ENCODE measurements around the gene MYO9B. TPM values are rescaled to one million over a fixed set of nuclear protein-coding genes. Genes with fewer than 3 reads are reported as not detected.

MYO9B gene
- total and polyA plus RNA-seq, 11 donors, result 24.2 to 89.4 (median 31.3) TPM

DNA sequence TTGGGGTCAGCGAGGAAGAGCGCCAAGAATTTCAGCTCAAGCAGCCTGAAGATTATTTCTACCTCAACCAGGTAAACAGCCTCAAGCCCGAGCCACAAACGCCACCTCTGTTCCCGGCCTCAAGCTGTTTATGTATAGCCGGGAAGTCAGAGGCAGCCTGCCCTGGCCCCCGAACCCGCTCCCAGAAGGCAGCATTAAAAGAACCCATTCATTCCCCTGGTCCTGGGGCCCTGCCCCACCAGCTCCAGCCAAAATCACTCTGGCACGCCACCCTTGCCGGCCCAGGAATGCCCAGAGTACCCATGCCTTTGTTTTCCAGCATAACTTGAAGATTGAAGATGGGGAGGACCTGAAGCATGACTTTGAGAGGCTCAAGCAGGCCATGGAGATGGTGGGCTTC is 78.4 kb downstream of the MYO9B start:
- no peak overlapping the region for H3K27ac ChIP-seq
- ATAC-seq, result no peak
- no peaks in the 10 kb centered on the region for H3K9me3 ChIP-seq
- no peaks in the 10 kb centered on the region for H3K27me3 ChIP-seq
- TF ChIP-seq, protein P1, sequence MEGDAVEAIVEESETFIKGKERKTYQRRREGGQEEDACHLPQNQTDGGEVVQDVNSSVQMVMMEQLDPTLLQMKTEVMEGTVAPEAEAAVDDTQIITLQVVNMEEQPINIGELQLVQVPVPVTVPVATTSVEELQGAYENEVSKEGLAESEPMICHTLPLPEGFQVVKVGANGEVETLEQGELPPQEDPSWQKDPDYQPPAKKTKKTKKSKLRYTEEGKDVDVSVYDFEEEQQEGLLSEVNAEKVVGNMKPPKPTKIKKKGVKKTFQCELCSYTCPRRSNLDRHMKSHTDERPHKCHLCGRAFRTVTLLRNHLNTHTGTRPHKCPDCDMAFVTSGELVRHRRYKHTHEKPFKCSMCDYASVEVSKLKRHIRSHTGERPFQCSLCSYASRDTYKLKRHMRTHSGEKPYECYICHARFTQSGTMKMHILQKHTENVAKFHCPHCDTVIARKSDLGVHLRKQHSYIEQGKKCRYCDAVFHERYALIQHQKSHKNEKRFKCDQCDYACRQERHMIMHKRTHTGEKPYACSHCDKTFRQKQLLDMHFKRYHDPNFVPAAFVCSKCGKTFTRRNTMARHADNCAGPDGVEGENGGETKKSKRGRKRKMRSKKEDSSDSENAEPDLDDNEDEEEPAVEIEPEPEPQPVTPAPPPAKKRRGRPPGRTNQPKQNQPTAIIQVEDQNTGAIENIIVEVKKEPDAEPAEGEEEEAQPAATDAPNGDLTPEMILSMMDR (IDR thresholded peaks at IDR 0.05), result no peak
- TF ChIP-seq POLR2A (IDR thresholded peaks at IDR 0.05), result no peak
- H3K4me3 ChIP-seq, result no peak overlapping the region
- intact Hi-C loops (cut with DNase I), result loop anchor here in 1 of 10 donors (10.0 kb wide), 1 partner anchor 51 kb away; no protein-coding TSS in a partner anchor
- DNase-seq, result no peak
- 90 to 98% (median 96%) methylated on average over 10 of the region's 10 CpGs for WGBS, 4 donors
- H3K4me1 ChIP-seq, result peaks cover 0 to 11% (median 3%) of the 10 kb centered on the region in 12 donors
- peaks cover 0 to 98% (median 71%) of the 10 kb centered on the region in 9 donors for H3K36me3 ChIP-seq

DNA sequence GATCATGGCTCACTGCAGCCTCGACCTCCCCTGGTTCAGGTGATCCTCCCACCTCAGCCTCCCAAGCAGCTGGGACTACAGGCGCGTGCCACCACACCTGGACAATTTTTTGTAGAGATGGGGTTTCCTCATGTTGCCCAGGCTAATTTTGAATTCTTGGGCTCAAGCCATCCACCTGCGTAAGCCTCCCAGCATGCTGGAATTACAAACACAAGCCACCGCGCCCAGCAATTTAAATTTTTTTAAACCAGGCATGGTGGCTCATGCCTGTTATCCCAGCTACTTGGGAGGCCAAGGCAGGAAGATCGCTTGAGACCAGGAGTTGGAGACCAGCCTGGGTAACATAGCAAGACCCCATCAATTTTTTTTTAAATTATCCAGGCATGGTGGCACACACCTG is 79.7 kb downstream of the MYO9B start:
- no peak for ATAC-seq

DNA sequence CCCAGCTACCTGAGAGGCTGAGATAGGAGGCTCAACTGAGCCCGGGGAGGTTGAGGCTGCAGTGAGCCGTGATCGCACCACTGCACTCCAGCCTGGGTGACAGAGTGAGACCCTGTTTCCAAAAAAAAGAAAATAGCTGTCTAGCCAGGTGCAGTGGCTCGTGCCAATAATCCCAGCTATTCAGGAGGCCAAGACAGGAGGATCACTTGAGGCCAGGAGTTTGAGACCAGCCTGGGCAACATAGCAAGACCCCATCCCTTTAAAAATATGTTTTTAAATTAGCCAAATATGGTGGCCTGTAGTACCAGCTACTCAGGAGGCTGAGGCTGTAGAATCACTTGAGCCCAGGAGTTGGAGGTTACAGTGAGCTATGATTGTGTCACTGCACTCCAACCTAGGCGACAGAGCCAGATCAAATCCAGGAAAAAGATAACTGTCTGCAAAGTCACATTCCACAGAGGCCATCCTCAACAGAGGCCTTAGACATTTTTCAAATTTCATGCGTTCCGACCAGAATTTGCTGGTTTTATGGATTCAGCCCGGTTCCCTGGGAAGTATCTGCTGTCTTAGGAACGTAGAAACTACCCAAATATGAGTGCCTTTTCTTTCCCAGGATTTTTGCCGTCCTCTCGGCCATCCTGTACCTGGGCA is 80.8 kb downstream of the MYO9B start:
- DNase-seq (no peak), ATAC-seq (no peak)
- H3K27ac ChIP-seq, result peak overlapping the region in 1 of 12 donors; percentile 62
- peaks cover 0 to 99% (median 86%) of the 10 kb centered on the region in 9 donors for H3K36me3 ChIP-seq
- no peak overlapping the region for H3K4me3 ChIP-seq
- H3K9me3 ChIP-seq, result no peaks in the 10 kb centered on the region
- 94 to 96% (median 95%) methylated on average over 10 to 11 of the region's 11 CpGs for WGBS, 4 donors
- intact Hi-C loops (cut with DNase I), result loop anchor here in 1 of 10 donors (10.0 kb wide), 1 partner anchor 48 kb away; no protein-coding TSS in a partner anchor
- H3K4me1 ChIP-seq, result peaks cover 0 to 4% (median 0%) of the 10 kb centered on the region in 12 donors
- TF ChIP-seq, protein P1 (IDR thresholded peaks at IDR 0.05), result no peak
- TF ChIP-seq POLR2A (IDR thresholded peaks at IDR 0.05), result no peak
- no peaks in the 10 kb centered on the region for H3K27me3 ChIP-seq

More for the DNA sequence above, 79.7 kb downstream of the MYO9B start:
- DNase-seq, result no peak
- 96 to 99% (median 98%) methylated on average over 7 of the region's 7 CpGs for WGBS, 4 donors
- H3K27ac ChIP-seq, result no peak overlapping the region
- TF ChIP-seq POLR2A (IDR thresholded peaks at IDR 0.05), result no peak
- TF ChIP-seq, protein P1 (IDR thresholded peaks at IDR 0.05), result no peak
- H3K27me3 ChIP-seq, result no peaks in the 10 kb centered on the region
- no peak overlapping the region for H3K4me3 ChIP-seq
- peaks cover 0 to 99% (median 83%) of the 10 kb centered on the region in 9 donors for H3K36me3 ChIP-seq
- no peaks in the 10 kb centered on the region for H3K9me3 ChIP-seq
- peaks cover 0 to 4% (median 0%) of the 10 kb centered on the region in 12 donors for H3K4me1 ChIP-seq
- intact Hi-C loops (cut with DNase I), result loop anchor here in 1 of 10 donors (10.0 kb wide), 1 partner anchor 50 kb away; no protein-coding TSS in a partner anchor

DNA sequence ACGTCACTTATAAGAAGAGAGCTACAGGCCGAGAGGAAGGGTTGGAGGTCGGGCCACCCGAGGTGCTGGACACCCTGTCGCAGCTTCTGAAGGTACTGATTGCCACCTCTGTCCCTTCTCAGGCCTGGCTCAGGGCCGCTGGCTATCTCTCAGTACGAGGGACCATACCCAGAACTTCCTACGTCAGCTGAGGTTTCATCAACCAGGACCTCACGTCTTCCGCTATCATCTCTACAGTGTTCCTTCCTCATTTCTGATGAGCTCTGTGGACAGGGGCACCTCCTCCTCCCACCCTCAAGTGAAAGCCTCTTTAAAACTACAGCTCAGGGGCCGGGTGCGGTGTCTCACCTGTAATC is 81.3 kb downstream of the MYO9B start:
- peaks cover 0 to 4% (median 0%) of the 10 kb centered on the region in 12 donors for H3K4me1 ChIP-seq
- H3K27ac ChIP-seq, result peak overlapping the region in 1 of 12 donors; percentile 62
- no peak for TF ChIP-seq POLR2A (IDR thresholded peaks at IDR 0.05)
- TF ChIP-seq, protein P1 (IDR thresholded peaks at IDR 0.05), result no peak
- H3K27me3 ChIP-seq, result no peaks in the 10 kb centered on the region
- H3K9me3 ChIP-seq, result no peaks in the 10 kb centered on the region
- intact Hi-C loops (cut with DNase I), result loop anchor here in 1 of 10 donors (10.0 kb wide), 1 partner anchor 48 kb away; no protein-coding TSS in a partner anchor
- ATAC-seq, result peak in 3 of 4 donors; percentile 28 to 71 (median 68)
- WGBS, 4 donors, result 84 to 93% (median 92%) methylated on average over 12 of the region's 12 CpGs
- DNase-seq, result peak in 1 of 5 donors; percentile 26
- H3K36me3 ChIP-seq, result peaks cover 0 to 100% (median 85%) of the 10 kb centered on the region in 9 donors
- H3K4me3 ChIP-seq, result no peak overlapping the region

Measured in heart left ventricle (tissue), 16 donors.